HTERT RPE-1 (cell line): ENCODE data around the gene TTLL6.

ENCODE experiments used
- in situ Hi-C: fragments of 300-500 bp; cut with MboI; formaldehyde crosslinking; loops from 4 replicates; pipeline ENCODE4 v1.14.3; 2020; ENCODE audit warnings: low sequenced_read_pairs

The TTLL6 gene

DNA sequence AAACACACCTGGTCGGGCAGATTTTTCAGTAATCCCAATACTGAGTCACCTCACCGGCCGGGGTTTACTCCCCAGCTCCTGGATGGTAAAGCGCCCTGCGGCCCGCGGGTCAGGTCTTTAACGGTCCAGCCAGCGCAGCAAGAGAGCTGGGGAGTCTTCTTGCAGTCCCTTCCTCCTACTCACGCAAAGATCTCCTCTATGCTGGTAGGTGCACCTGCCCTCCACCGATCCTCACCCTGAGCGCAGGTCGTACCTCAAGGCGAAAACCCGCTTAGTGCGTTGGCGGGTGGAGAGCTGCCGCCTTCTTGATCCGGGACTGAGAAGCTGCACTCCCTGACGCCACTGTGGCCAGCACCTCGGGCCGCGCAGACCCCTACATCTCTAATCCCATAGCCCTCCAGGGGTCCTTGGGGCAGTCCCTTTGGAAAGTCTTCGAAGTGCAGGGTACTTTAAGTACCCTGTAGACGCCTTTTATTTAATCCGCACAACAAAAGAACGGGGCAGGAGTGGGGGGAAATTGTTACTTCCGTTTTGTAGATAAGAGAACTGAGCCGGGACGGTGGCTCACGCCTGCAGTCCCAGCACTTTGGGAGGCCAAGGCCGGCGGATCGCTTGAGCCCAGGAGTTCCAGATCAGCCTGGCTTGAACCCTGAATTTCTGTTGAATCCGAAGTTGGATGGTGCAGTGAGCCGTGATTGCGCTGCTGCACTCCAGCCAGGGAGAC lies 78.1 kb downstream of the TTLL6 start:
- in situ Hi-C loops = no loop called here

DNA sequence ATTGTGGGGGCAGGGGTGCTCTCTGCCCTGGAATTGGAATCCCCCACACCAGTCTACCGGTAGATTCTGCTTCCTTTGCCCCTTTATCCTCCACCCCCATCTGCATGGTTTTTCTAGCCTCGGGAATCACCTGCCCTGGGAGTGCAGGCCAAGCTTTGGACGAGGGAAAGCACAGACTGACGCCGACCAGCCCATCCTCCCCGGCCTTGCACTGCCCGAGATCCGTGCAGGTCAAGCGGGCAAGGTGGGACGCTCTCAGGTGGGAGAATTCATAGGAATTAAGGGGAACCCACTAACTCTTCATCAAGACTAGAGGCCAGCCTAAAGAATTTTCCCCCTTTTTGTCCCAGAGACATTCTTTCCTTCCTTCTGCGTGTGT lies 78.6 kb downstream of the TTLL6 start:
- in situ Hi-C loops = no loop called here

DNA sequence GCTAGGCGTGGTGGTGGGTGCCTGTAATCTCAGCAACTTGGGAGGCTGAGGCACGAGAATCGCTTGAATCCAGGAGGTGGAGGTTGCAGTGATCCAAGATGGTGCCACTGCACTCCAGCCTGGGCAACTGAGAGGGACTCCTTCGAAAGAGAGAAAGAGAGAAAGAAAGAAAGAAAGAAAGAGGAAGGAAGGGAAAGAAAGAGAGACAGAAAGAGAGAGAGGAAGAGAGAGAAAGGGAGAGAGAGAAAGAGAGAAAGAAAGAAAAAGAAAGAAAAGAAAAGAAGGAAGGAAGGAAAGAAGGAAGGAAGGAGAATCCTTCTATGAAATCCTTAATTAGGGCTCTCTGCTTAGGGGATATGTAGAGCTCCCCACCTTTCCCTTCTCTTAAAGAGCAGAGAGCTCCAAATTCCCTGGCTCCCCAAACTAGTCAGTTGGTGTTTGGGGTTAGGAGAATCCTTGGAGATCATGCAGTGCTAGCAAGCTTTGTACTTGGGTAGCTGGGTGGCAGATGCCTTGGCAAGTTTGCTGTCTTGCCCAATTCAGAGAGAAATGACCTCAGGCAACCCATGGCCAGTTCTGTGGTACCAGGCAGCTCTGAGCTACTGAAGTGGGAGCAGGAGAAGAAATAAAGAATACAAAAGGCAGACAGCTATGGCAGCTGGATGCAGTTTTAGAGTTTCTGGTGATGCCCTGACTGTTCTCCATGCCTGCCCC lies 79.5 kb downstream of the TTLL6 start:
- in situ Hi-C loops = no loop called here

DNA sequence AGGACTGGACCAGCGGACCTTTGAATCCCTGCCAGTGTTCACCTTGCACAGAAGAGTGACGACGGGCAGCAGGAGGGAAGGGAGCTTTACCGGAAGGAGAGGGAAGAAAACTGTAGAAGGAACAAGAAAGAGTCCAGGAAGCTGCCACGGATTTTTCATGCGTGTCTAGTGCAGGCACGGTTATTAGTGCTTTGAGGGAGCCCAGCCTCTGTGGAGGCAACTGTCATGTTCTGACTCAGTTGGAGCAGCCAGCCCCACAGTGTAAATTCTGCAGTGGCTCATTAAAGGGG lies 82.0 kb downstream of the TTLL6 start:
- in situ Hi-C loops = no loop called here

DNA sequence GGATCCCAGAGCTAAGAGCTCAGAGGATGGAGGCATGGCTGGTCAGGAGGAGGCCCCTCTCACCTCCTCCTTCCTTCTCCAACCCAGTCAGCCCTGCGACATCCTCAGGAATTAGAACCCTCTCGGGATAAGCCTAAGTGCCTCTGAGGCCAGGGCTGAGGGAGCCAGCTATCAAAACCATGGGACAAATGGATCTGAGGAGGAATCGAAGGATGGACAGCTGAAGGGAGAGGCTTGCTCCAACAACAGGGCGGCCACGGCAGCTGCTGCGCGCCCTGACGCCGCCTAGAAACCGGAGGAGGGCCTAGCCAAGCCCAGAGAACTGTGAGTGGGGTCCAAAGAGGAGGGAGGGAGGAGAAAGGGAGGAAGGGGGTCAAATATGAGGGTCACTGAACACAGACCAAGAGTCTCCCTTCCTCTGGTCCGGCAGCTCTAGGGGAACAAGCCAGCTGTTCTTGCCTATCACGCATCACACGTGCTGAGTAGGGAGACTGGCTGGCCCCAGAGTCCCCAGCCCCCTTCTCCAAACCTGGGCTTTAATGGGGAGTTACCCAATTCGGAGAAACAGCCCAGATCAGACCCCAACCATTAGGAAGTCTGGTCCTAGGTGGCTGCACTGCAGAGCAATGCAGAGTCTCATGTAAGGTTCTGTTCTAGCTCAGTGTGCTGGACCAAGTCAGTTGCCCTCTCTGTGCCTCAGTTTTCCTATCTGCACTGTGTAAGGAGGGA lies 82.5 kb downstream of the TTLL6 start:
- in situ Hi-C loops = no loop called here

DNA sequence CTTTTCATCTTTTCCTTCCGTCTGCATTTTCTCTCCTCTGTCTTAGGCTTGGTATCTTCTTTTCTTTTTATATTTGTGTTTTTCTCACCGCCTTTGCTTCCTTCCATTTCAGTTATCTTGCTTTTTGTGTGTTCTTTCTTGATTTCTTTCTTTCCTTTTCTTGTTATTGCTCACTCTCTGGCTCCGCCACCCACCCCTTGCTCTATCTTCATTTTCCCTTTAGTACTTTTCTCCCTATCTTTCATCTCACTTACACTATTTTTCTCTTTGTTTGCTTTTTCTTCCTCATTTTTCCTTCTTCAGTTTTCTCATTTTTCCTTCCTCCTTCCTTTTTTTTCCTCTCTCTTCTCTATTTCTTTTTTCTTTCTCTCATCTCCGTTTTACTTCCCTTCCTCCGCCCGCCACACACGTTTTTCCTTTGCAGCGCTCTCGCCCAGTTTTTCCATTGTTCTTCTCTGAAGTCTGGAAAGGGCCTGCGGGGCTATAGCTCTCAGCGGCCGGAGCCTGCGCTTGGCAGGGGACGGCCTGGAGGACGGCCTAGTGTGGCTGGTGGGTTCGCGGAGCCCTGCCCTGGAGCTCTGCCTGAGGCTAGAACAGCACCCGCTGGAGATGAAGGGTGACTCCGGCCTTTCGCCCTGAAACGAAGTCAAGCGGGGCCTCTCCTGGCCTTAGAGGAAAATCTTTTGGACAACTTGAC lies 83.2 kb downstream of the TTLL6 start:
- in situ Hi-C loops = no loop called here

GRCh38 chr17:48732688-48733629 lies 84.1 kb downstream of the TTLL6 start:
- in situ Hi-C loops = no loop called here

- in situ Hi-C loops = no loop called here
Measured at GRCh38 chr17:48731355-48731754, 85.7 kb downstream of the TTLL6 start.

DNA sequence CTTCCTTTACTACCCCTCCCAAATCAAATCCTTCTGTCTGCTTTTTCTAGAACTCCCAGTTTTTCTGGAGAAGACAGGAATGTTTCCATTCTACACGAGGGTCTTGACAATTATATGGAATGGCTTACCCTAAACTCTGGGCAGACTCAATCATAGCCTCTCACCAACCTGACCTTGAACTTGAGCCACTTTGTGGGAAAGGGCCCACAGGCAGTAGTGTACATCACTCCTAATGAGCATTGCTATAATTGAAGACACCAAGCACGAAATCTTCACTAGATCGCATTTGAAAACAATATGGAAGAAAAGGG lies 86.8 kb downstream of the TTLL6 start:
- in situ Hi-C loops = no loop called here

DNA sequence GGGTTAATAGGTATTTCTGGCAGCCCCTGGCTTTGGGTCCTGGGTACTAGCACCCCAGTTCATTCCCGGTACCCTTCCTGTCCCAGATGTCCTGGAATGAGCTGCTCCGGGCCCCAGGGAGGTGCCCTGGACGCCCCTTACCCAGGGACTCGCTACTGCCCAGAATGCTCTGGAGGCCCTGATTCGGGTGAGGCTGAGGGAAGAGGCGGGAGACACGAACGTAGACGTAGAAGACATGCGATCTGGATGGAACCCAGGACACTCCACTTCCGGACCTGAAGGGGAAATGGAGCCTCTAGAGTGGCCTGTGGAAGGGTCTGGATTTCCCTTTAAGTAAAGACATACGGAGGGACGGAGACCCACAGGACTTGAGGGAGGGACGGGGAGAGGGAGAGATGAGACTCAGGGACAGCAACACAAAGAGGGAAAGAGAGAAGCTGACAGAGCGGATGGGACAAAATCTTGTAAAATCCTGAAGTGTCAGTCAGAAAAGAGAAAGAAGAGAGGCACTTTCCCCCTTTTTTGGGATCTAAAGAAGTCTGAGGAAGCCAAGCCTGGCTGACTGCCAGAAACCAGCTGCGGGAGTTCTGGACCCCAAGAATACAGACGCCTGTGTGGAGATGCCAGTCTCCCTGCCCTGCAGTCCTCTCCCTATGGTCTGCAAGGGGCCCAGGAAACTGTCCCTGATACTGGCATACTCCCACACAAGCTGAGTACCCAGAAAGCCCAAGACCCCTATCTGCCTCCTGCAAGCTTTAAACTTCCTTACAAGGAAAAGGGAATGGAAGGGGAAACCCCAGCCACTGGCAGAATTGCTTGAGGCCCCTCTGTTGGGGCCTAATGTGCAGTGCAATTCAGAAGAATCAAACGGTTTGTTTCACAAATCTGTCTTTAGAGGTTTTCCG lies 87.4 kb downstream of the TTLL6 start:
- in situ Hi-C loops = no loop called here

DNA sequence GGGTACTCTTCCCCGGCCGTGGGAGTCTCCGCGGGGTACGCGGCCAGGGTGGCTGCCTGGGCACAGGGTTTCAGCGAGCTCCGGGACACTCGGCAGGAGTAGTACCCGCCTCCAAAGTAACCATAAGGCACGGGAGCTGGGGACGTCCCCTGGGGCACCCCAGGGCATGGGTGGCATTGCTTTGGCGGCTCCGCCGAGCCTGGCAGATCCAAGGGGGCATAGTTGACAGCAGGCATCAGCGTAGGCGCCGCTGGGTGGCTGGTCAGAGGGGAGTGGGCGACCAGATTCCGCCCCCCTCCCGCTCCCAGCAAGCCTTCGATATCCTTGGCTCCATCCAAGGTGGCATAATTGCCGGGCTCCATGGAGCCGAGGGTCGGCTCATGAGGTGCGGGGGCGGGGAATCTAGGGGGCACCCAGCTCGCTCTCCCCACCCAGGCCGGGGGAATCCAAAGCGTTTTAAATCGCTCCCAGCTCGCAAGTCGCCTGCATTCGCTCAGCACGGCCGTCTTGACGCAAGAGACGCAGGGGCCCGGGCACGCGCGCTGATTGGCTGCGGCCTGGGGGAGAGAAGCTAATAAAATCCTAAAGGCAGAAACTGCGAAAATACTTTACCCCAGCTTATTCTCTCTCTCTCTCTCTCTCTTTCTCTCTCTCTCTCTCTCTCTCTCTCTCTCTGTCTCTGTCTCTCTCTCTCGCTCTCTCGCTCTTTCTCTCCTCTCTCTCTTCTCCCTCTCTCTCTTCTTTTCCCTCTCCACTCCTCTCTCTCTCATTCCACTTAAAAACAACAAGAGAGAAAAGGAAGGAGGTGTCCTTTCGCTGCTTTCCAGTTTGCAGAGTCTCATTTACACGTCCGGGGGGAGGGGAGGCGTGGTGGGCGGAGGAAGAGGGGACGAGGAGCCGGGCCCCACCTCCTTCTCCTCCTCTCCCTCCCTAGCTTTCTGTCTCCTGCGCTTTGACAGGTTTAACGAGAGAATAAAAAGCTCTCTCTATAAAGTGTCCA lies 88.5 kb downstream of the TTLL6 start, which contains the start of gene HOXB13:
TSS of gene HOXB13 (minus strand) at position 519 of the 1,000 bp plus-strand sequence. CDS start at position 362, 157 bp downstream.
- in situ Hi-C loops = no loop called here

GRCh38 chr17:48727415-48728175 lies 89.4 kb downstream of the TTLL6 start:
- in situ Hi-C loops = no loop called here

DNA sequence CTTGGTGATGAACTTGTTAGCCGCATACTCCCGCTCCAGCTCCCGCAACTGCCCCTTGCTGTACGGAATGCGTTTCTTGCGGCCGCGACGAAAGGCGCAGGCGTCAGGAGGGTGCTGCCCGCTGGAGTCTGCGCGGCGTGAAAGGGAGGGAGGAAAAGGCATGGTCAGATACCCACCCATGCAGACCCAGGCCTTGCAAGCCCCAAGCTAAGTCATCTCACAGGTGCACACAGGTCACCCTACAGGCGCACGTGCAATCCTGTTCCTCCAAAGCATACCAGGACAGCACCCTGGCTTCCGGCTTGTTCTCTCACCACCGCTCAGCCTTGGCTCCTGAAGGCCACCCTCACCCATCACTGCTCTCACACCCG lies 90.1 kb downstream of the TTLL6 start:
- in situ Hi-C loops = no loop called here

DNA sequence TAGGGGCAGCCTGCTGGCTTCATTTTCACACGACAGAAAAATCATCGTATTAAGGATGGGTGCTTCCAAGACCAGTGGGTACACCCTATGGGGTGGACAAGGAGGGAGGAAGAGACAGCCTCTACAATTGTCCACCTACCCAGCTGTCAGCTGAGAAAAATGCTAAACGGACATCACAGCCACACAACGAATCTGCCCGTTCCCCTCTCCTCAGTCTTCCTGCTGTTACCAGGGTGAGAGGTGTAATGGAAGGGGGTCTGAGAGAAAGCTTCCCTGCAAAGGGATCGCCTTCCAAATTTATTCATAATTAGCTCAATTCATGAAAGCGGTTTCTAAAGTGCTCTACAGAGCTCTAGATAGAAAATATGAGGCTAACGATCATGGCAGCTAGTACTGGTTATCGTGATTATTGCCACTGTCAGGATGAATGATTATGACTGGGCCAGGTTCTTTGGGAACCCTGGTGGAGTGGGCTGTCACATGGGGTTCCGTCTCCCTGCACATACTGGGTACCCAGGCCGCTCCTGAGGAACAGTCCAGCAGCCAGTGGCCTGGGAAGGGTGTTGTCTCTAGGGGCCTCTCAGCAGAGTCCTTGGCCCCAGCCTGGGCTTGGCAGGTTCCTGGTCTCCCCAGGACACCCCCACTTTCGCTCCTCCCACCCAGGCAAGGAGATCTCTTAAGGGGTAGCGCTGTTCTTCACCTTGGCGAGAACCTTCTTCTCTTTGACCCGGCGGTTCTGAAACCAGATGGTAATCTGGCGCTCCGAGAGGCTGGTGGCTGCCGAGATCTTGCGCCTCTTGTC lies 90.7 kb downstream of the TTLL6 start:
- in situ Hi-C loops = no loop called here

- in situ Hi-C loops = no loop called here
Measured at GRCh38 chr17:48725288-48726064, 91.6 kb downstream of the TTLL6 start.

- in situ Hi-C loops = no loop called here
Measured at GRCh38 chr17:48725004-48725287, 92.1 kb downstream of the TTLL6 start.
